Activated T-cell treated with anti-CD3 and anti-CD28 coated beads, Interleukin-2, amount 50 U/mL, for 48 hours (primary cell): ENCODE results near the gene KCTD14.
"Not testable (repeated sequence)": the region's sequence is repeated elsewhere in the genome, so short reads cannot be mapped to it uniquely, and the experiment has no call there.

Experiments
- DNase-seq, 2 experiments: peaks; one replicate each; pipeline ENCODE4 v3.0.0-alpha.2; 2020

Gene KCTD14, protein sequence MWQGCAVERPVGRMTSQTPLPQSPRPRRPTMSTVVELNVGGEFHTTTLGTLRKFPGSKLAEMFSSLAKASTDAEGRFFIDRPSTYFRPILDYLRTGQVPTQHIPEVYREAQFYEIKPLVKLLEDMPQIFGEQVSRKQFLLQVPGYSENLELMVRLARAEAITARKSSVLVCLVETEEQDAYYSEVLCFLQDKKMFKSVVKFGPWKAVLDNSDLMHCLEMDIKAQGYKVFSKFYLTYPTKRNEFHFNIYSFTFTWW

DNA sequence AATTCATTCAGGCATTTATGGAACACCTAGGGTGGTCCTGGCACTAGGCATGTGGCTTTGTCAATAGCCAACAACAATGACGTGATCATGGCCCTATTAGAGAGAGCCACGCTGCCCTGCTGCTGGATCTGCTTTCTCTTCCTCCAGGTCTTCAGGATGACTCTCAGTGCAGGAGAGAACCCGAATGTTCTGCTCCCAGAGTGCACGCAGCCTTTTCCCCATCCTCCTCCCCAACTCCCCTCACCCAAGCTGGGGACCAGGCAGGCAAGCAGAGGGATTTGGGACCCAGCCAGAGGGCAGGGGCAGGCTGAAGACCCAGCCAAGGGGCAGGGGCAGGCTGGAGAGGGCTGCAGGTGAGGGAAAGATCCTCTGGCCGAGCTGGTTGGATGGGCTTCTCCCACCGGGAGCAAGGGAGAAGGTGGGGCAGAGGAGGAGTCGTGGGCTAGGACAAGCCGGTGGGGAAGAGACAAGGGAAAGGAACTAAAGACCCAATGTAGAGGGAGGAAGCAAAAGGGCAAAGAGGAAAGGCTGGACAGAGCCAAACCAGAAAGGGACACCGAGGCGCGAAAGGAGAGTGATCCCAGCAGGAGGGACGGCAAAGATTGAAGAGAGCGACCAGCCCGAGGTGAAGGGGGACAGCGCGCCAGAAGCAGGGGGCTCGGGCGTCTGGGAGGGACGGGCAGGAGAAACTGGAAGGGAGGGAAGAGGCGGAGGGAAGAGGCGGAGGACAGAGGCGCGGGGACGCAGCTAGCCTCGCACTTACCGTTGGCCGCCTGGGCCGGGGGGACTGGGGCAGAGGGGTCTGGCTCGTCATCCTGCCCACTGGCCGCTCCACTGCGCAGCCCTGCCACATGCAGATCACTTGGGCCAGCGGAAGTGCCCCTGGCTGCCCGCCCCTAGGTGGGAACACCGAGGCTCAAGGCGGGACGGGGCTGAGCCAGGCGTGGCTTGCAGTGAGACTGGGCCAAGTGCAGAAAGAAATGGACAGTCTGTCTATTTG is at the start of gene KCTD14:
TSS of gene KCTD14 (minus strand) at position 880 of the 1,000 bp plus-strand sequence. CDS start at position 853, 27 bp downstream.
- no peak for DNase-seq

DNA sequence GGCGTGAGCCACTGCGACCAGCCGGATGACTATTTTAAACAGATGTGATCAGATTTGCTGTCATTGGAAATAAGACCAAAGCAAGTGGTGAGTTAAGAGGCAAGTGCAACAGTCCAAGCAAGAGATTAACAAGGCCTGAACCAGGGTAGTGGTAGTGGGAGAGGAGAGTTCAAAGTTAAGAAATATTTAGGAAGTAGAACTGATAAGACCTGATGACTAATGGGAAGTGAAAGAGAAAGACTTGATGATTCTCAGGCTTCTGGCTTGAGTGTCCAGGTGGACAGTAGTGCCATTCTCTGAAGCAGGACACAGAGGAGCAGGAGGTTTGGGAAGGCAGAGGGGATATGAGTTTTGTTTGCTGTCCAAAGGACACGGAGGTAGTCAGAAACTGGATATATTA is 49.4 kb upstream of the KCTD14 start:
- DNase-seq = no peak

DNA sequence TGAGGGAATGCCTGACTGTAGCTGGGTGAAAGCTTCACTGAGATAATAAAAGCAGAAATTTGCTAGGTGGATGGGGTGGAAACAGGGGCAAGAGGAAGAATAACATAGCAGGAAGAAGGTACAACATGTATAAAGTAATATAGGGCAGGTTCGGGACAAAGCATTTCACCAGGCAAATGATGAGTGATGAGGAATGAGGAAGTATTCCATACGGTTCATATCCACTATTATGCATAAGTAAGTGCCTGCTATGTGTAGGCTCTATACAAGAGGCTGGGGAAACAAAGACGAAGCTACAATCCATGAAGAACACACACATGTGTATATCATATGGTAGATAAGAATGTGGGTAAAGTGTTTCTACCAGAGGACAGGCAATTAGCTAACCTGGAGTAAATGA is 48.6 kb upstream of the KCTD14 start:
- DNase-seq = no peak

DNA sequence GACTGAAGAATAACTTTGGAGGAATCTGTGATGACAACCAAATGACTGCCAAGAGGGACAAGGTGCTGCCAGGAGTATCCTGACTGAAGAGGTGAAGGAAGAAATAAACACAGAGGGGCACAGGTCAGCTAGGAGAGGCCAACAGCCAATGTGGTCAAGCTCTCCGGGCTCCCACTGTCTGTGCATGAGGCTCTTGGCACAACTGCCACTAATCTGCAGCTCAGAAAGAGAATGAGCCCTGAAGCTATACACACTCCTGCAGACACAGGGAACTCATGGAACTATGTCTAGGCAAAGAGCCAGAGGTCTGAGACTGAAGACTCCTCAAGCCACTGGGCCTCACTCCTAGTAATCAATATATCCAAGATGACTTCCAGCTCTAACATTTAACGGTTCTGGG is 47.5 kb upstream of the KCTD14 start:
- DNase-seq = no peak

DNA sequence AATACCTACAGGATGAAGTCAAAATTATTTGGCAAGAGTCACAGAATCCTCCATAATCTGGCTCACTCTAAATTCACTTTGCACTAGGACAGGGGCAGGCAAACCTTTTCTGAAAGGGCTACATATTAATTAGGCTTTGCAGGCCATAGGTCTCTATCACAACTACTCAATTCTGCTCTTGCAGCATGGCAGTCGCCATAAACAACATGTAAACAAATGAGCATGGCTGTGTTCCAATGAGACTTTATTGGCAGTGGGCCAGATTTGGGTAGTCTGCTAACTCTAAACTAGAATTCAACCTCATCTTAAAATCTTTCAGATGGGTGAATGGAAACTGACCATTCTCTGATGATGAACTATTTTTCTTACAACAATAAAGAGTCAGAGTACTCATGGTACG is 46.4 kb upstream of the KCTD14 start:
- DNase-seq = no peak

DNA sequence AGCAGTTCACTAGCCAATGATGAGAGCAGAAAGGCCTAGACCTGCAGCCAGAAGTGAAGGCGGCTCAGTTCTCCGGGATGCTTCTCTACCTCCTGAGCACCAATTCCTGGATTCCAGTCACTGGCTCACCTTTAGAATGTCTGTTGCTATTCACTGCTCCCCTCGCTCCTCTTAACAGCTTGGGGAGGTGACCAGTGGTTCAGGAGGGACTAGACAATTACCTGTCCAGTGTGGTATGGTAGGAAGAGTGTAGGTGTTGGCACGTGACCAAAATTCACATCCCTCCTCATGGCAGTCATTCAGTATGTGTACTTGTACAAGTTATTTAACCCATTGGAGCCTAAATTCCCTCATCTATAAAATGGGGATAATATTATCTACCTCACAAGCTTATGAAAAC is 44.6 kb upstream of the KCTD14 start:
- DNase-seq = no peak

DNA sequence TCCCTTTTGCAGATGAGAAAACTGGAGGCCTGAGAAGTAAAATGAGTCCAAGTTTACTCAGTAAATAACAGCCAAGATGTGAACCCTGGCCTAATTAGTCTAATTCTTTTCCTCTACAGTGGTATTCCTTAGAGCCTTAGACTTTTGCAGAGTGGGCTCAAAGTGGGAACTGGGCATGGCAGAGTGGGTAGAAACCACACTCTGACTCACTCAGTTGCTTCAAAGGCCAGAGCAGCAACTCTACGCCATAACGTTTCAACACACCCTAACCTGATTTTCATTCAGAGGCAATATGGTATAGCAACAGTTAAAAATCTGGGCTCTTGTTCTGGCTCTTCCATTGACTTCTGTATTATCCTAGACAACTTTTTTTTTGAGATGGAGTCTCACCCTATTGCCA is 43.4 kb upstream of the KCTD14 start:
- DNase-seq = no peak

DNA sequence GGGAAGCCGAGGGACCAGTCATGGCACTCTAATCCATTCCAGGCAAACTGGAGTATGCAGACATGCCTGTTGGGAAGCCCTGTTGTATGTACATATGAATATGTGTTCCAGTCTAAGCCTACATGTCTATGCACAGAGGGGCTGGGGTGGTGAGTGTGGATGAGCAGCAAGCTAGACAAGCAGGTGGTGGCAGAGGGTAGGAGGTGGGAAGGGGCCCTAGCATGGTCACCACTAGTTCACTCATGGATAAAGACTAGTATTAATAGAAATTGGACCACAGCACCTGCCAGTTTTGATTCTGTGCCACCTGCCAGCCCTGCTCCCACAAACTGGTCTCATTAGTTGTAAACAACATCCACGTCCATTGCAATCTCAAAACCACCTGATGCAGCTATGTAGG is 42.1 kb upstream of the KCTD14 start:
- no peak for DNase-seq

DNA sequence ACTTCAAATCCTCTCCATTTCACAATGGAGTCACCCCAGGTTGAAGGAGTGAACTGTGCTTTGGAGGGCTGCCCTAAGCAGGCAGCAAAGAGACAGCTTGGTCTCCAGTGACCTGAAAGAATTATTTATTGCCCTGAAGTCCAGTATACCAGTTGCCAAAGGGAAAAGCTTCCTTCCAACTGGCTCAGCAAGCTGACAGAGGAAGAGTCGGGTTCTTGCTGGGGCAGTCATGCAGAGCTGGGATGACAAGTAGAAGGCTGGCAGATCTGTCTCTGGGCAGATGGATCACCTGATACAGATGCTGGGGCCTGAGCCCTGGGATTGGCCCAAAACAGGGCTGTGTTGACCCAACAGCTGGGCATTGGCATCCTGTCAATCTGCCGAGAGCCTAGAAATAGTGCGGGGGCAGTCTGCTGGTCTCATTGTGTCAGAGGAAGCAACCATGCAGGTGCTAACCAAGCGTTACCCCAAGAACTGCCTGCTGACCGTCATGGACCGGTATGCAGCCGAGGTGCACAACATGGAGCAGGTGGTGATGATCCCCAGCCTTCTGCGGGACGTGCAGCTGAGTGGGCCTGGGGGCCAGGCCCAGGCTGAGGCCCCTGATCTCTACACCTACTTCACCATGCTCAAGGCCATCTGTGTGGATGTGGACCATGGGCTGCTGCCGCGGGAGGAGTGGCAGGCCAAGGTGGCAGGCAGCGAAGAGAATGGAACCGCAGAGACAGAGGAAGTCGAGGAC is 40.5 kb upstream of the KCTD14 start, which contains the start of gene THRSP:
TSS of gene THRSP (plus strand) at position 422 of the 742 bp plus-strand sequence. CDS start at position 443, 21 bp downstream.
- DNase-seq = no peak

DNA sequence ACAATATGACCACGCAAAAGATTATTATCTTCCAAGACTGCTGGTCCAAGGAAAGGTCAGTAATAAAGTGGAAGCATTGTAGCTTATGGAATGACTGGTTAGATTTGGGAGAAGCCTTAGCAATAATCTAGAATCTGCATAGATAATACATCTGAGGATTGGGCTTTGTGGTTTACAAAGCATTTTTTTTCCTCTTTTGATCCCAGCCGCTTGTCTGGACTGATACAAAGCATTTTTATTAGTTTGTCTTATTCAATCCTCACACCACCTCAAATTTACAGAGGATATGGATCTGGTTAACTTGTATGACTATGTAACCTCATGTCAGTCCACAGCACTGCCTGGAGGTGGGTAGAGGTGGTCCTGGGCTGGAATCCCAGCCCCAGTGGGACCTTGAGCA is 39.6 kb upstream of the KCTD14 start:
- DNase-seq = no peak

DNA sequence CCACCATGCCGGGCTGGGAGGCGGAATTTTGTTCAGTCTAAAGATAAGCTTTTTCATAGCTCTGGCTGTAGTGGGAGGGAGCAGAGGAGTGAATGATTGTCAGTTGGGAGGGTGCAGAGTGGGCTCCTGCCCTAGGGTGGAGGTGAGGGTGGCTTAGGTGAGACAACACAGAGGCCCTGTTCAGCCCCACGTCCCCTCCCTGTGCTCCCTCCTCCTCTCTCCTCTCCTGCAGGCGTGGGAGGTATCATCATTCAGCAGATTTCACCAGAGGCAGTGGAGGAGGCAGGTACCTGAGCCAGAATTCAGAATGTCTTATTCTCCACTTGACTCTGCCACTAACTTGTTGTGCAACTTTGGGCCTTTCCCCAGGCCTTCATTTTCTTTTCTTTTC is 38.8 kb upstream of the KCTD14 start:
- no peak for DNase-seq

DNA sequence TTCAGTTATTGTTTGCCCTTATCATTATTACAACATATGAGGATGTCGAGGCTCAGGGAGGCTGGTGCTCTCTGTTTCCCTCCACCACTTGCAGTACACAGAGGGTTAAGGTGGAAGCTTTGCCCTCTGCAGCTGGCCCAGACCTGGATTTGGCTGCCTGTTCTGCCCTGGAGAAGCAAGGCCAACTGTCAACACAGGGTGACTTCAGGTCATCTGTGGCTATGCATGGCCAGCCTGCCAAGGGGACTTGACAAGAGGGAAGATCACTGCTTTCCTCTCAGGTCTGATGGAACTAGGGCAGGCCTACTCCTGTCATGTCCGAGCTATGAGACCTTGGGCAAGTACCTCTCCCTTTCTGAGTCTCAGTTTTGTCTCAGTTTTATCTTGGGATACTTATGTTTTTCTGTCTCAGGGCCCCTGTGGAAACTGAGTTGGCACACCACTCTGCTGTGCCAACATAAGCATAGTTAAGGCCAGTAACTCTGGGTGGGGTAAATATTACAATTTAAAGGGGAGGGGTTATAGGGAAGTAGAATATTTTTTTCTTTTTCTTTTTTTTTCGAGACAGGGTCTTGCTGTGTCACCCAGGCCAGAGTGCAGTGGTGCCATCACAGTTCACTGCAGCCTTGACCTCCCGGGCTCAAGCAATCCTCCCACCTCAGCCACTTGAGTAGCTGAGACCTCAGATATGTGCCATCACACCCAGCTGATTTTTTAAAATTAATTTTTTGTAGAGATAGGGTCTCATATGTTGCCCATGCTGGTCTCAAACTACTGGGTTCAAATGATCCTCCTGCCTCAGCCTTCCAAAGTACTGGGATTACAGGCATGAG is 38.2 kb upstream of the KCTD14 start:
- no peak for DNase-seq

DNA sequence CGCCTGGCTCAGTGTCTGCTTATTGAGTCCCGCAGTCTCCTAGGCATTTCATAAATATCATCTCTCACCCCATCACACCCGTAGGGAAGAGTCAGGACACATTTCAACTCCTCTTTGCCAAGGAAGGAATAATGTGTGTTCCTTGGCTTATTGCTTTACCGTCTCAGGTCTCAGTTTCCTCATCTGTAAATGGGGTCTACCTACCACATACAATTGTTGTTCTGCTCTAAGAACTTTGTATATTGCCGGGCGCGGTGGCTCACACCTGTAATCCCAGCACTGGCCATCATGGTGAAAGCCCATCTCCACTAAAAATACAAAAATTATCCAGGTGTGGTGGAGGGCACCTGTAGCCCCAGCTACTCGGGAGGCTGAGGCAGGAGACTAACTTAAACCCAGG is 37.5 kb upstream of the KCTD14 start:
- DNase-seq = no peak

DNA sequence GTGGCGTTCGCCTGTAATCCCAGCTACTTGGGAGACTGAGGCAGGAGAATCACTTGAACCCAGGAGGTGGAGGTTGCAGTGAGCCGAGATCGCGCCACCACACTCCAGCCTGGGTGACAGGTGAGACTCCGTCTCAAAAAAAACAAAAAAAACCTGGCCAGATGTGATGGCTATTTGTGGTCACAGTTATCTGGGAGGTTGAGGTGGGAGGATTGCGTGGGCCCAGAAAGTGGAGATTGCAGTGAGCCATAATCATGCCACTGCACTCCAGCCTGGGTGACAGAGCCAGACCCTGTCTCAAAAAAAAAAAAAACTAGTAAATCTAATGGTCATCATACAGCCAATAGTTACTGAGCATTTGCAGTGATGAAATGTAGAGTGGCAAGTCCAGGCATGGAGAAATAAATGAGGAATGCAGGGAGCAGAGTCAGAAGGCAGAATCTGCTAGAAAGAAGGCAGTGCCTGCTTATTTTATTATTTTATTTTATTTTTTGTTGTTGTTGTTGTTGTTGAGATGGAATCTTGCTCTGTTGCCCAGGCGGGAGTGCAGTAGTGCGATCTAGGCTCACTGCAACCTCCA is 36.8 kb upstream of the KCTD14 start:
- DNase-seq = not testable (repeated sequence)

DNA sequence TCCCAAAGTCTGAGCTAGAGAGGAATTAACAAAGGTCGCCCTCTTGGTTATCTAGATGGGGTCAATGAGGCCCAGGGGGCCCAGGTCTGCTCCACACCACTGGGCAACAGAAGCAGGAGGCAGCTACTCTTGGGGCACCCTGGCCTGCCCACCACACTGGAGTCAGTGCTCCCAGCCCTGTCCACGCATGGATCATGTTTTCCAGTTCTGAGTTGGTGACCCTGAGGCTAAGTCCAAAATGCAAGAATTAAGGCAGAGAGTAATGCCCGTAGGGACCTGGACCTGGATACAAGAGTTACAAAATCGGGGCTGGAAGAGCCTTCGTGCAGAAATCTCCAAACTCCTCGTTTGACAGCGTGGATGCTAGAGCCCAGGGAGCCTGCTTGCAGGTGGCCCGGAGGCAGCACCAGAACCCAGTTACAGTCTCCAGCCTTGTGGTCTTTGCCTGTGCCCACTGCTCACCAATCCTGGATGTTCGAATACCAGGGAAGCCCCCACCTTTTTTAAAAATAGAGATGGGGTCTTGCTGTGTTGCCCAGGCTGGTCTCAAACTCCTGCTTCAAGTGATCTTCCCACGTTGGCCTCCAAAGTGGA is 34.5 kb upstream of the KCTD14 start:
- DNase-seq = no peak

DNA sequence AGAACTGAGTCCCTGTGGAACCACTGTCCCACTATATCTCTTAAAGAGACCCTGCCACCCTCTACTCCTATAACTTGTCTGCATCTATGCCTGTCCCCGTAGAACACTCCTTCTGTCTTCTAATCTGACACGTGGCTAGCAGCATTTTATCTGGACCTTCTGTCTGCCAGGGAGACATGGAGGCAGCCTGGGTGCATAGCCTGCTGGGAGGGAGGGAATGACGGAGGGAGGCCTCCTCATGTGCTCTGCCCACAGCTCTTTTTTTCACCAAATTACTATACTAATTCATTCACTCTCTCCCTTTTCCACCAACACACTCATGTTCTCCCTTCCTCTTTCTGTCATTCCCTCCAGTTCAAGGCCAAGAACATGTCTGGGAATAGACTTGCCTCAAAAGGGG is 33.0 kb upstream of the KCTD14 start:
- DNase-seq = no peak

DNA sequence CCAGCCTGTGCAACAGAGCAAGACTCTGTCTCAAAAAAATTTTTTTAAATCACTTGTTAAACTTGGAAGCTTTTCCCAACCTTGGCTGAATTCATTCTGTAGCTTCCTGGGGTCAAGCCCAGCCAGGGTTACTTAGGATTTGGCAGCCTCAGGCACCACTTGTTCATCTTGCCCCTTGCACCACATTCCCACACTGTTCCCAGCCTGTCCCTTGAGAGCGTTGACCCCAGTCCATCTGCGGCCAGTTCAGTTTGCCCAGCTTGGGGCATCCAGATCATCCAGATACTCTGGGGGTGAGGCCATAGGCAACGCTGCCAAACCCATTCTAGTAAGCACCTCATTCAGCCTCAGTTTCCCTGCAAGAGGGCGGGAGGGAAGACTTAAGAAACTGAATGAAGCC is 31.9 kb upstream of the KCTD14 start:
- no peak for DNase-seq

DNA sequence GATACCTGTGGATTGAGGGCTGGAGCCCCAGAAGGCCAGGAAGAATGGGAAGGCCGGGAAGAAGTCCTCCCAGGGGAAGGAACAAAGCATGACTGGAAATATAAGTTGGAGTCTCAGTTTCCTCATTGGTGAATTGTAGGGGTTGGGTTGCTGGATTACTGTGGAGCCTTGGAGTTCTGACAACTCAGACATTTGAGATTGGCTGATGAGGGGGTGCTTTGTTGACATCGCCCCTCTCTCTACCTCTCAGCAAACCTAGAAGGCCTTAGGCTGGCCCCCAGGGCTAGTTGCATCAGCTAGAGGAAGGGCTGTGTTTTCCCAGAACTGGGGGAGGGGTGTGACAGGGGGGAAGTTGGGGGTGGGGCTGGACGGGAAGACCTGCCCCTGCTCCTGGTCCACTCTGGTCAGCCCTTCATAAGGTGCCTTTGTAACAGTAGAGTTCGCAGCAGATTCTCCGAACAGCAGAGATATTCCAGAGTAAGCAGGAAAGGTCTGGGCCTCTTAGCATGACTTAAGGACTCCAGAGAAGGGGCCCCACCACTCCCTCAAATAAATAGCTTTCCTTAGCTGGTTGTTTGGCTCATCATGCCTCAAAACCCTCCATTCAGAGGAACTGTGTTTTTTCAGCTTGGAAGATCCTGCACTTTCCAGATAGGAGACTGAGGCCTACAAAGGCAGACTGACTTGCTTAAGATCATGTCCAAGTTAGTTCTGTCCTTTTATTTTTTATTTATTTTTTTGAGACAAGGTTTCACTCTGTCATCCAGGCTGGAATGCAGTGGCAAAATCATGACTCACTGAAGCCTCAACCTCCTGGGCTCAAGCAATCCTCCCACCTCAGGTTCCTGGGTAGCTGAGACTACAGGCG is 28.1 kb upstream of the KCTD14 start:
- no peak for DNase-seq

DNA sequence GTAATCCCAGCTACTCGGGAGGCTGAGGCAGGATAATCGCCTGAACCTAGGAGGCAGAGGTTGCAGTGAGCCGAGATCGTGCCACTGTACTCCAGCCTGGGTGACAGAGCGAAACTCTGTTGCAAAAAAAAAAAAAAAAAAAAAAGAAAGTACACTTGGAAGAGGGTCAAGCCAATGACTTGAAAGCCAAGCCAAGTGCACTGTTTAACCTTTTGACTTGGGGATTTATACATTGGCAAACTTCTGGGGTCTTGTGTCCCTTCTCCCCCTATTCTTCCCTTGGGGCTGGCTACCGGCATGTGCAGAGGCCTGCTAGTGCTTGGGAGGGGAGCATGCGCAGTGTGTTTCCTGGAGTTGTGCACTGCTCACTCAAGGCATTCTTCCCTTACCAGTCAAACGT is 26.3 kb upstream of the KCTD14 start:
- DNase-seq = no peak

DNA sequence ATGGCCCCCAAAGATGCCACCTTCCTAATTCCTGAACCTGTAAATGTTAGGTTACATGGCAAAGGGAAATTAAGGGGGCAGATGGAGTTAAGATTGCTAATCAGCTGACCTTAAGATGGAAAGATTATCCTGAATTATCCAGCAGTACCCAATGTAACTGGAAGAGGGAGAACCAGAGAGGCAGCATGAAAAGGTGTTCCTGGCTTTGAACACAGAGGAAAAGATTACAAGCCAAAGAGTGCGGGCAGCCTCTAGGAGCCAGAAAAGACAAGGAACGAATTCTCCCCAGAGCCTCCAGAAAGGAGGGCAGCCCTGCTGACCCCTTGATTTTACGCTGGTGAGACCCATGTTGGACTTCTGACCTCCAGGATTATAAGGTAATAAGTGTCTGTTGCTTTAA is 25.5 kb upstream of the KCTD14 start:
- no peak for DNase-seq

DNA sequence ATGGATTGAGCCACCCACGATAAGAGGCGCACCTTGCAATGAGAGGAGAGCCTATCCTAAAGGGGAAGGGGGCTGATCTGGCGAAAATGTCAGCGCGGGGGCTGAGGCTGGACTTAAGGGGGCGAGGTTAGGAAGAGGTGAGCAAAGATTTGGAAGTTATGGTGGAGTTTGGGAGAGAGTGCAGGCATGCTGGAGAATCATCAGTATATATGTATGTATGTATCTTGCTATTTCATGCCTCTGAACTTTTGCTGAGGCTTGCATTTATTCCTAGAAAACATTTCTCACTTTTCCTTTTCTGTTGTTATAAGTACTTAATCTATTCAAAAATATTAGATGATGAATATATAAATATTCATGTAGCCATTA is 23.4 kb upstream of the KCTD14 start:
- no peak for DNase-seq
